Skeletal muscle tissue (tissue), 4 donors: ENCODE measurements around the gene TRUB2. TPM values are rescaled to one million over a fixed set of nuclear protein-coding genes. Genes with fewer than 3 reads are reported as not detected.
A peak's percentile ranks its signal among the peaks of the same experiment; 100 is the strongest.
"Not testable (repeated sequence)": the region's sequence is repeated elsewhere in the genome, so short reads cannot be mapped to it uniquely, and the experiment has no call there.

Experiments
- H3K27ac ChIP-seq: one replicate; pipeline ENCODE4 v1.7.0; 2013; ENCODE audit warnings: mild to moderate bottlenecking, low read depth, low read length, inconsistent platforms
- H3K27me3 ChIP-seq, 3 donors: one replicate each; pipeline ENCODE4 v1.7.0; 2013; ENCODE audit warnings: low read length in 3 of 3; ENCODE audit not compliant: control insufficient read depth in 3 of 3, insufficient read depth in 3 of 3
- H3K36me3 ChIP-seq, 3 donors: one replicate each; pipeline ENCODE4 v1.7.0; 2013; ENCODE audit warnings: low read length in 3 of 3; ENCODE audit not compliant: control insufficient read depth in 3 of 3, insufficient read depth in 3 of 3
- H3K4me1 ChIP-seq, 3 donors: one replicate each; pipeline ENCODE4 v1.7.0; 2013; ENCODE audit warnings: low read length in 3 of 3, mild to moderate bottlenecking in 3 of 3; ENCODE audit not compliant: control insufficient read depth in 3 of 3, insufficient read depth in 3 of 3
- H3K4me3 ChIP-seq, 3 donors: one replicate each; pipeline ENCODE4 v1.7.0; 2013; ENCODE audit warnings: low read length in 3 of 3
- H3K9ac ChIP-seq, 3 donors: one replicate each; pipeline ENCODE4 v1.7.0; 2013; ENCODE audit warnings: low read length in 3 of 3, mild to moderate bottlenecking in 3 of 3, moderate library complexity in 2 of 3, low read depth in 1 of 3
- H3K9me3 ChIP-seq, 3 donors: one replicate each; pipeline ENCODE4 v1.7.0; 2013; ENCODE audit warnings: low read length in 3 of 3; ENCODE audit not compliant: control insufficient read depth in 3 of 3
- total RNA-seq: library from RNA; depleted of rRNA; stranded (reverse); fragments of >200 nt; gene quantifications from one replicate; pipeline ENCODE4 v1.2.3, GENCODE V29; 2014
- donor health status: Osteomylitis.

Gene TRUB2
- total RNA-seq, 1 donor from 2014 or later = 11.0 TPM

GRCh38 chr9:128288273-128289004 is 33.8 kb downstream of the TRUB2 start:
- Histone ChIP-seq H3K27me3 (no peaks in the 10 kb centered on the region), H3K4me3 (no peak overlapping the region), H3K9ac (no peak overlapping the region), H3K36me3 (peaks cover 22 to 32% (median 25%) of the 10 kb centered on the region in 3 donors), H3K4me1 (no peaks in the 10 kb centered on the region), H3K27ac (no peak overlapping the region), H3K9me3 (no peaks in the 10 kb centered on the region)

DNA sequence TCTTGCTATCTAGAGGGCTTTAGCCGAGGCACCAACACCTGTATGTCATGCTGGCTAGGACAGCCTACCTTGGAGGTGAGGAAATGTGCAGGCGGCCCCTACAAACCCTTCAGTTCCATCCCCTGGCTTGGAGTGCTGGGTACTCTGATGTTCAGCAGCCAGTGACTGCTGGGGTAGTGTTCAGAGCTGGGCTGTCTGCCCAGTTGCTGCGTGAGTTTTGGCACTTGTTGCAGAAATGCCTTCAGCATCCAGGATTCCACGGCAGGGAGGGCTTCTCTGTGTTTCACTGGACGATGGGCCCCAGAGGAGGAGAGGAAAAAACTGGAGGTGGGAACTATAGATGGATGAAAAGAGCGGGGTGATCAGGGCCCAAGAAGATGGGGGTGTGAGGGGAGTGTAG is 35.8 kb downstream of the TRUB2 start:
- Histone ChIP-seq H3K4me1 (no peaks in the 10 kb centered on the region), H3K4me3 (no peak overlapping the region), H3K27me3 (no peaks in the 10 kb centered on the region), H3K9me3 (no peaks in the 10 kb centered on the region), H3K27ac (no peak overlapping the region), H3K9ac (no peak overlapping the region), H3K36me3 (peaks cover 22 to 32% (median 25%) of the 10 kb centered on the region in 3 donors)

GRCh38 chr9:128285033-128285784 is 37.0 kb downstream of the TRUB2 start:
- H3K9me3 ChIP-seq = no peaks in the 10 kb centered on the region
- H3K36me3 ChIP-seq = peaks cover 22 to 32% (median 25%) of the 10 kb centered on the region in 3 donors
- H3K27me3 ChIP-seq = no peaks in the 10 kb centered on the region
- no peaks in the 10 kb centered on the region for H3K4me1 ChIP-seq
- H3K27ac ChIP-seq = no peak overlapping the region
- no peak overlapping the region for H3K9ac ChIP-seq
- no peak overlapping the region for H3K4me3 ChIP-seq

- Histone ChIP-seq H3K9me3 (no peaks in the 10 kb centered on the region), H3K27me3 (no peaks in the 10 kb centered on the region), H3K4me3 (no peak overlapping the region), H3K27ac (no peak overlapping the region), H3K9ac (no peak overlapping the region), H3K4me1 (peaks cover 2 to 4% (median 2%) of the 10 kb centered on the region in 3 donors), H3K36me3 (peaks cover 14 to 17% (median 16%) of the 10 kb centered on the region in 3 donors)
These were observed 39.7 kb downstream of the TRUB2 start for GRCh38 chr9:128282500-128282899.

GRCh38 chr9:128280084-128280622 is 42.1 kb downstream of the TRUB2 start:
- H3K9me3 ChIP-seq = no peaks in the 10 kb centered on the region
- H3K27ac ChIP-seq = no peak overlapping the region
- H3K4me3 ChIP-seq = no peak overlapping the region
- peaks cover under 1 to 3% (median 1%) of the 10 kb centered on the region in 3 donors for H3K36me3 ChIP-seq
- no peak overlapping the region for H3K9ac ChIP-seq
- no peaks in the 10 kb centered on the region for H3K27me3 ChIP-seq
- peaks cover 12 to 19% (median 14%) of the 10 kb centered on the region in 3 donors for H3K4me1 ChIP-seq

DNA sequence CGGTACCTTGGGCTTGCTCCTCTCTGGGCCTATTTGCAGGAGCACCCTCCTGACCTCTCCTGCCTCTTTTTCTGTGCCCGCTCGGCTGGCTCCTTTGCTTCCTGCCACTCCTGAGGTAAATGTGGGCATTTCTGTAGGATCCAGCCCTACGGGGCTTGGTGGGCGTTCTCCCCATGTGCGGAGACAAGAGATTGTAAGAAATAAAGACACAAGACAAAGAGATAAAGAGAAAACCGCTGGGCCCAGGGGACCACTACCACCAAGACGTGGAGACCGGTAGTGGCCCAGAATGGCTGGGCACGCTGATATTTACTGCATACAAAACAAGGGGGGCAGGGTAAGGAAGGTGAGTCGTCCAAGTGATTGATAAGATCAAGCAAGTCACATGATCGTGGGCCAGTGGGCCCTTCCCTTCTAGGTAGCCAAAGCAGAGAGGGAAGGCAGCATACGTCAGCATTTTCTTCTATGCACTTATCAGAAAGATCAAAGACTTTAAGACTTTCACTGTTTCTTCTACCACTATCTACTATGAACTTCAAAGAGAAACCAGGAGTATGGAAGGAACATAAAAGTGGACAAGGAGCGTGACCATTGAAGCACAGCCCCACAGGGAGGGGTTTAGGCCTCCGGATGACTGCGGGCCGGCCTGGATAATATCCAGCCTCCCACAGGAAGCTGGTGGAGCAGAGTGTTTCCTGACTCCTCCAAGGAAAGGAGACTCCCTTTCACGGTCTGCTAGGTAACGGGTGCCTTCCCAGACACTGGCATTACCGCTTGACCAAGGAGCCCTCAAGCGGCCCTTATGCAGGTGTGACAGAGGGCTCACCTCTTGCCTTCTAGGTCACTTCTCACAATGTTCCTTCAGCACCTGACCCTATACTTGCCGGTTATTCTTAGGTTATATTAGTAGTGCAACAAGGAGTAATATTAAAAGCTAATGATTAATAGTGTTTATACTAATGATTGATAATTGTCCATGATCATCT is 42.9 kb downstream of the TRUB2 start:
- not testable (repeated sequence) for H3K36me3 ChIP-seq, H3K9ac ChIP-seq, H3K27ac ChIP-seq, H3K27me3 ChIP-seq, H3K4me3 ChIP-seq, H3K9me3 ChIP-seq
- H3K4me1 ChIP-seq = peaks cover 19 to 27% (median 22%) of the 10 kb centered on the region in 3 donors

DNA sequence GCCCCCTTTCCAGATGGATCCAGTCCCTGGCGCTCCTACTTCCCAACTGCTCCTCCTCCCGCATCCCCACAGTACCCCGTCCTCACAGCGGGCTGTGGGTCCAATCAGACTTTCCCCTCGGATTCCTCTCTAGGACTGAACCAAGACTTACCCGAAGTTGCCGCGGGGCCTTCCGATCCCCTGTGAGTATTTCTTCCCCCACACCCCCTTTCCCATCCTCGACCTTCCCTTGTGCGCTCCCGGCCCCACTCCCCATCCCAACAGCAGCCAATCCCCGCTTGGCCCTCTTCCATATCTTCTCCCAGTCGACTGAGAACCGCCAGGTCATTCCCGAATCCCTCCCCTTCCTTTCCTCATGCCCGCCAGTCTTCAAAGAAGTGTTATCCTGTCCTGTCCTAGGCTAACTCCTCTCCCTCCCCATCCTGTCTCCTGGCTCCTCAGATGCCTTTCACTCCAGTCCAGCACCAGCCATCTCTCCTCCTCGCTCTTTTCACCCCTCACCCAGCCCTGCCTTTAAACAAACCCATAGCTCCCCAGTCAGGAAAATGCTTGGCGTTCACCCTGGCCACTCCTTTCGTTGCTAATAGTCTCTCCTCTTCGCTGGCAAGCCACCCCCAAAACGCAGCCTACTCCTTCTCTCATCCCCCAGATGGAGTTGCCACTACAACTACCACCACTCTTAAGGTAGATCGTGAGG is 45.5 kb downstream of the TRUB2 start:
- no peaks in the 10 kb centered on the region for H3K27me3 ChIP-seq
- no peaks in the 10 kb centered on the region for H3K9me3 ChIP-seq
- H3K4me1 ChIP-seq = peaks cover 25 to 30% (median 28%) of the 10 kb centered on the region in 3 donors
- peaks cover 8 to 11% (median 10%) of the 10 kb centered on the region in 3 donors for H3K36me3 ChIP-seq
- peak overlapping the region; percentile 85 for H3K27ac ChIP-seq
- H3K9ac ChIP-seq = peak overlapping the region; percentile 92 to 98 (median 94)
- peak overlapping the region; percentile 92 to 95 (median 92) for H3K4me3 ChIP-seq

GRCh38 chr9:128276008-128276573 is 46.2 kb downstream of the TRUB2 start, which contains the start of gene SWI5:
TSS of gene SWI5 (plus strand) at chr9:128276276.
- Histone ChIP-seq H3K4me1 (peaks cover 25 to 30% (median 28%) of the 10 kb centered on the region in 3 donors), H3K27me3 (no peaks in the 10 kb centered on the region), H3K4me3 (peak within 1 kb of the TSS; percentile 92 to 95 (median 92)), H3K9ac (peak within 1 kb of the TSS; percentile 92 to 98 (median 94)), H3K27ac (peak within 1 kb of the TSS; percentile 85), H3K9me3 (no peaks in the 10 kb centered on the region), H3K36me3 (peaks cover 12 to 17% (median 15%) of the 10 kb centered on the region in 3 donors)
